ENCODE results near the gene CARS2. TPM values are rescaled to one million over a fixed set of nuclear protein-coding genes. Genes with fewer than 3 reads are reported as not detected.

The CARS2 gene
- total RNA-seq, 1 experiment from 2014 or later = 31.9 TPM

DNA sequence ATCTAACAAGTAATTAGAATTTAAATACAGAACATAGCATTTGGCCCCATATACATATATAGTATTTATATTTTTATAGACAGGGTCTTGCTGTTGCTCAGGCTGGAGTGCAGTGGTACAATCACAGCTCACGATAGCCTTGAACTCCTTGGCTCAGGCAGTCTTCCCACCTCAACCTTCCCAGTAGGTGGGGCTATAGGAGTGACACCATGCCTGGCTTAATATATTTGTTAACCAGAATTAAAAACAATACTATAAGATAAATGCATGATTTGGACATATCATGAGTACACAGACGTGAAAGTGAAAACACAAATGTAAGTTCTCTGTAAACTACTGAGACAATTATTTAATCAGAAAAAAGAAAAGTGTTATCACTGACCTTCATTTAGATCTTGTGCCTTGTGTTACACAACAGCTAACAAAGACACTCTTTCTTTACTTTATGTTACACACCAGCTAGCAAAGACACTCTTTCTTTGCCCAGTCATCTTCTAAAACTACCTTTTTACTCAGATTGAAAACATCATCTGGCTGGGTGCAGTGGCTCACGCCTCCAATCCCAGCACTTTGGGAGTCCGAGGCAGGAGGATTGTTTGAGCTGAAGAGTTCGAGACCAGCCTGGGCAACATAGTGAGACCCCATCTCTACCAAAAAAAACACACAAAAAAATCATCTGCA is 22.6 kb downstream of the CARS2 start:
- CTCF ChIA-PET = no interaction called here
- no peak overlapping the region for H3K4me3 ChIP-seq (ENCODE audit: low read depth in 2 of 2, low read length in 2 of 2)
- in situ Hi-C loops (cut with HindIII; ENCODE audit: low pct_unique_long_range_greater_than_20kb, low sequenced_read_pairs) (no loop called here), intact Hi-C loops (cut with micrococcal nuclease; ENCODE audit: unreplicated experiment) (no loop called here)
- no TSS peak for BruUV-seq (replicated peaks)
- DNase-seq (ENCODE audit: low read depth, low spot score) (no peak), ATAC-seq (no peak)
- H3K9me3 ChIP-seq (ENCODE audit: control insufficient read depth, insufficient read depth, low read depth, low read length) = no peaks in the 10 kb centered on the region
- H3K27ac ChIP-seq (ENCODE audit: low read length) = no peak overlapping the region
- H3K36me3 ChIP-seq (ENCODE audit: control insufficient read depth, insufficient read depth, low read length) = no peaks in the 10 kb centered on the region
- POLR2A ChIA-PET = no interaction called here
- H3K27me3 ChIP-seq (ENCODE audit: control insufficient read depth, insufficient read depth, low read length) = no peaks in the 10 kb centered on the region
- TF ChIP-seq, protein P1, sequence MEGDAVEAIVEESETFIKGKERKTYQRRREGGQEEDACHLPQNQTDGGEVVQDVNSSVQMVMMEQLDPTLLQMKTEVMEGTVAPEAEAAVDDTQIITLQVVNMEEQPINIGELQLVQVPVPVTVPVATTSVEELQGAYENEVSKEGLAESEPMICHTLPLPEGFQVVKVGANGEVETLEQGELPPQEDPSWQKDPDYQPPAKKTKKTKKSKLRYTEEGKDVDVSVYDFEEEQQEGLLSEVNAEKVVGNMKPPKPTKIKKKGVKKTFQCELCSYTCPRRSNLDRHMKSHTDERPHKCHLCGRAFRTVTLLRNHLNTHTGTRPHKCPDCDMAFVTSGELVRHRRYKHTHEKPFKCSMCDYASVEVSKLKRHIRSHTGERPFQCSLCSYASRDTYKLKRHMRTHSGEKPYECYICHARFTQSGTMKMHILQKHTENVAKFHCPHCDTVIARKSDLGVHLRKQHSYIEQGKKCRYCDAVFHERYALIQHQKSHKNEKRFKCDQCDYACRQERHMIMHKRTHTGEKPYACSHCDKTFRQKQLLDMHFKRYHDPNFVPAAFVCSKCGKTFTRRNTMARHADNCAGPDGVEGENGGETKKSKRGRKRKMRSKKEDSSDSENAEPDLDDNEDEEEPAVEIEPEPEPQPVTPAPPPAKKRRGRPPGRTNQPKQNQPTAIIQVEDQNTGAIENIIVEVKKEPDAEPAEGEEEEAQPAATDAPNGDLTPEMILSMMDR (IDR thresholded peaks at IDR 0.05) = no peak; the same call in 1 of the 2 replicates
- TF ChIP-seq, protein P2, sequence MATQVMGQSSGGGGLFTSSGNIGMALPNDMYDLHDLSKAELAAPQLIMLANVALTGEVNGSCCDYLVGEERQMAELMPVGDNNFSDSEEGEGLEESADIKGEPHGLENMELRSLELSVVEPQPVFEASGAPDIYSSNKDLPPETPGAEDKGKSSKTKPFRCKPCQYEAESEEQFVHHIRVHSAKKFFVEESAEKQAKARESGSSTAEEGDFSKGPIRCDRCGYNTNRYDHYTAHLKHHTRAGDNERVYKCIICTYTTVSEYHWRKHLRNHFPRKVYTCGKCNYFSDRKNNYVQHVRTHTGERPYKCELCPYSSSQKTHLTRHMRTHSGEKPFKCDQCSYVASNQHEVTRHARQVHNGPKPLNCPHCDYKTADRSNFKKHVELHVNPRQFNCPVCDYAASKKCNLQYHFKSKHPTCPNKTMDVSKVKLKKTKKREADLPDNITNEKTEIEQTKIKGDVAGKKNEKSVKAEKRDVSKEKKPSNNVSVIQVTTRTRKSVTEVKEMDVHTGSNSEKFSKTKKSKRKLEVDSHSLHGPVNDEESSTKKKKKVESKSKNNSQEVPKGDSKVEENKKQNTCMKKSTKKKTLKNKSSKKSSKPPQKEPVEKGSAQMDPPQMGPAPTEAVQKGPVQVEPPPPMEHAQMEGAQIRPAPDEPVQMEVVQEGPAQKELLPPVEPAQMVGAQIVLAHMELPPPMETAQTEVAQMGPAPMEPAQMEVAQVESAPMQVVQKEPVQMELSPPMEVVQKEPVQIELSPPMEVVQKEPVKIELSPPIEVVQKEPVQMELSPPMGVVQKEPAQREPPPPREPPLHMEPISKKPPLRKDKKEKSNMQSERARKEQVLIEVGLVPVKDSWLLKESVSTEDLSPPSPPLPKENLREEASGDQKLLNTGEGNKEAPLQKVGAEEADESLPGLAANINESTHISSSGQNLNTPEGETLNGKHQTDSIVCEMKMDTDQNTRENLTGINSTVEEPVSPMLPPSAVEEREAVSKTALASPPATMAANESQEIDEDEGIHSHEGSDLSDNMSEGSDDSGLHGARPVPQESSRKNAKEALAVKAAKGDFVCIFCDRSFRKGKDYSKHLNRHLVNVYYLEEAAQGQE (IDR thresholded peaks at IDR 0.05; ENCODE audit: insufficient read depth in 1 of 2, low read depth in 2 of 2, low read length in 1 of 2) = no peak
- TF ChIP-seq POLR2AphosphoS5 (IDR thresholded peaks at IDR 0.05; ENCODE audit: low read depth, low read length) = no peak
- TF ChIP-seq TCF7L2 (IDR thresholded peaks at IDR 0.05; ENCODE audit: low read depth, low read length) = no peak
- no peak for TF ChIP-seq SIN3A (IDR thresholded peaks at IDR 0.05; ENCODE audit: borderline replicate concordance, insufficient read depth, low read depth, low read length)
- no peaks in the 10 kb centered on the region; the same call in 1 of the 2 replicates for H3K4me1 ChIP-seq (ENCODE audit: control insufficient read depth, insufficient read depth, low read length)

DNA sequence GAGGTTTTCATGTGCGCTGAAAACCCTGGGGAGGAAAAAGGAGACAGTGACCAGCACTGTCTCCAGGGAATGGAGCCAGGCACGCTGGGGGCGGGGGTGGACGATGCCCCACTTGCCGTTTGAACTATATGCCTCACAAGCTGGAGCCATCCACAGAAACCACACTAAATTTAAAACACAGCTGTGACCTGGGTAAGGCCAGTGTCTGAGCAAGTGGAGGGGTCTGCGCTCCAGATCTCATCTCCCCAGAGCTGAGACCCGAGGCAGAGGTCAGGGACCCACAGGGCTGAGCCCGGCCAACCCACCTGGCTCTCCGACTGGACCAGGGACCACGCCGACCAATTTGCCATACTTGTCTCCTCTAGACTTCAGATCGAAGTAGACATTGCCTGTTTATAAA is 23.2 kb downstream of the CARS2 start:
- Histone ChIP-seq H3K36me3 (ENCODE audit: control insufficient read depth, insufficient read depth, low read length) (no peaks in the 10 kb centered on the region), H3K4me3 (ENCODE audit: low read depth in 2 of 2, low read length in 2 of 2) (no peak overlapping the region), H3K27me3 (ENCODE audit: control insufficient read depth, insufficient read depth, low read length) (no peaks in the 10 kb centered on the region), H3K4me1 (ENCODE audit: control insufficient read depth, insufficient read depth, low read length) (no peaks in the 10 kb centered on the region; the same call in 1 of the 2 replicates), H3K27ac (ENCODE audit: low read length) (no peak overlapping the region), H3K9me3 (ENCODE audit: control insufficient read depth, insufficient read depth, low read depth, low read length) (no peaks in the 10 kb centered on the region)
- ChIA-PET POLR2A (no interaction called here), CTCF (no interaction called here)
- ATAC-seq (no peak), DNase-seq (ENCODE audit: low read depth, low spot score) (no peak)
- BruUV-seq (replicated peaks) = no TSS peak
- intact Hi-C loops (cut with micrococcal nuclease; ENCODE audit: unreplicated experiment) = no loop called here
- in situ Hi-C loops (cut with HindIII; ENCODE audit: low pct_unique_long_range_greater_than_20kb, low sequenced_read_pairs) = no loop called here
- no peak for TF ChIP-seq POLR2AphosphoS5 (IDR thresholded peaks at IDR 0.05; ENCODE audit: low read depth, low read length)
- TF ChIP-seq, protein P2 (IDR thresholded peaks at IDR 0.05; ENCODE audit: insufficient read depth in 1 of 2, low read depth in 2 of 2, low read length in 1 of 2) = no peak
